Bone marrow (tissue), 2 donors: Measurements from ENCODE around the gene SLC38A9.
"Not testable (repeated sequence)": the region's sequence is repeated elsewhere in the genome, so short reads cannot be mapped to it uniquely, and the experiment has no call there.

ENCODE experiments used
- DNase-seq, 2 donors: peaks; one replicate each; lab custom pipeline; 2025; lab: John Stamatoyannopoulos, UW

SLC38A9 gene

GRCh38 chr5:55609413-55609812 lies 102.7 kb downstream of the SLC38A9 start:
- no peak for DNase-seq

GRCh38 chr5:55608595-55609349 lies 103.4 kb downstream of the SLC38A9 start:
- DNase-seq = no peak

- DNase-seq = not testable (repeated sequence)
Observed at GRCh38 chr5:55607309-55607708, 104.8 kb downstream of the SLC38A9 start.

GRCh38 chr5:55604611-55605067 lies 107.5 kb downstream of the SLC38A9 start:
- no peak for DNase-seq

- DNase-seq = no peak
Observed at GRCh38 chr5:55603922-55604321, 108.2 kb downstream of the SLC38A9 start.

- DNase-seq = no peak
Observed at GRCh38 chr5:55601628-55602027, 110.5 kb downstream of the SLC38A9 start.

- DNase-seq = no peak
Observed at GRCh38 chr5:55601204-55601618, 110.9 kb downstream of the SLC38A9 start.

GRCh38 chr5:55600497-55601203 lies 111.5 kb downstream of the SLC38A9 start:
- DNase-seq = peak in 1 of 2 donors; percentile 25

- no peak for DNase-seq
Observed at GRCh38 chr5:55600086-55600485, 112.0 kb downstream of the SLC38A9 start.

GRCh38 chr5:55599148-55600050 lies 112.7 kb downstream of the SLC38A9 start:
- DNase-seq = no peak

- DNase-seq = no peak
Observed at GRCh38 chr5:55597014-55597981, 114.8 kb downstream of the SLC38A9 start.

- no peak for DNase-seq
Observed at GRCh38 chr5:55594671-55595070, 117.5 kb downstream of the SLC38A9 start.

GRCh38 chr5:55593115-55593472 lies 119.0 kb downstream of the SLC38A9 start:
- DNase-seq = no peak

GRCh38 chr5:55592388-55593114 lies 119.6 kb downstream of the SLC38A9 start:
- DNase-seq = no peak

- DNase-seq = no peak
Observed at GRCh38 chr5:55591686-55592085, 120.4 kb downstream of the SLC38A9 start.

- DNase-seq = no peak
Observed at GRCh38 chr5:55585206-55585610, 126.9 kb downstream of the SLC38A9 start.

- no peak for DNase-seq
Observed at GRCh38 chr5:55584398-55585205, 127.5 kb downstream of the SLC38A9 start.

- no peak for DNase-seq
Observed at GRCh38 chr5:55583578-55583977, 128.5 kb downstream of the SLC38A9 start.

- peak in 1 of 2 donors; percentile 16 for DNase-seq
Observed at GRCh38 chr5:55582256-55582655, 129.9 kb downstream of the SLC38A9 start.

- no peak for DNase-seq
Observed at GRCh38 chr5:55580042-55580441, 132.1 kb downstream of the SLC38A9 start.
